Measurements from ENCODE around the gene NUDCD3.

The NUDCD3 gene

DNA sequence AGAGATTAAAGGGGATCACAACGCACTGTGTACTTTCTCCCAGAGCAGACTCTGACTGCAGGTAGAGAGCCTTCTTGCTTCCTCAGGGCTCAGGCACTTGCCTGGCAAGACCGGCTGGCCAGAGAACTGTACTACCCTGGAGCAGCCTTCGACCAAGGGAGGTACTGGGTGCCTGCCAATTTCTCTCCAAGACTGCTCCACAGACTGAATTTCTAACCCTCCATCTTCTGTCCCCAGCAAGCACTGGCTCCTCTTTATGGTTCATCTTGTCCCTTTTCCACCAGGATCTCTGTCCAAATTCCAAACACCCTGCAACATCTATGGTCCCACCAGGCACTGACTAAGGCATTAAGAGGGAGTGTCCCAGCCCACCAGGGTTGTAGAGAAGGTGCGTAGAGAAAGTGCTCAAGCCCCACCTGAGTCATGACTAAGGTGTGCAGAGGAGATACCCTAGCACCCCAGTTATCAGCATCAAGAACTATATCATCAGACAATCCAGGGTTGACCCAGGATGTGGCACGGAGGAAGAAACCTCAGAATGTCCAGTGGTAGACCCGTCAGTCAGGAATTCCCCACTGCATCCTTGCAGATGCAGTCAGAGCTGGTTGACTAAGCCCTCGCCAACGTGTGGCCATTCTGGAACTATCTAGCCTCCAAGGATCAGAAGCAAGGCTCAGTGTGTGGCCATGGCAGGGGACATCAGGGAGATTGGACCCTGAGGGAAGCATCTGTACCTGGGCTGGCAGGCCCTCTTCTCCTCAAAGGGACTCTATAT, 104.1 kb downstream of the NUDCD3 start:
- H3K4me3 ChIP-seq (ENCODE audit: low read depth, low read length), result no peak overlapping the region
- DNase-seq (ENCODE audit: low read depth), result no peak
- TF ChIP-seq CTCF (IDR thresholded peaks at IDR 0.05; ENCODE audit: low read depth, low read length, missing control alignments), result no peak

- TF ChIP-seq CTCF (IDR thresholded peaks at IDR 0.05; ENCODE audit: low read depth, low read length, missing control alignments), result no peak
- DNase-seq (ENCODE audit: low read depth), result no peak
- H3K4me3 ChIP-seq (ENCODE audit: low read depth, low read length), result no peak overlapping the region
Observed at GRCh38 chr7:44385434-44386138, 104.9 kb downstream of the NUDCD3 start.

- H3K4me3 ChIP-seq (ENCODE audit: low read depth, low read length), result no peak overlapping the region
- no peak for DNase-seq (ENCODE audit: low read depth)
- TF ChIP-seq CTCF (IDR thresholded peaks at IDR 0.05; ENCODE audit: low read depth, low read length, missing control alignments), result no peak
Observed at GRCh38 chr7:44384586-44385433, 105.6 kb downstream of the NUDCD3 start.

GRCh38 chr7:44383566-44383965, 106.9 kb downstream of the NUDCD3 start:
- DNase-seq (ENCODE audit: low read depth), result no peak
- H3K4me3 ChIP-seq (ENCODE audit: low read depth, low read length), result no peak overlapping the region
- no peak for TF ChIP-seq CTCF (IDR thresholded peaks at IDR 0.05; ENCODE audit: low read depth, low read length, missing control alignments)

- H3K4me3 ChIP-seq (ENCODE audit: low read depth, low read length), result no peak overlapping the region
- TF ChIP-seq CTCF (IDR thresholded peaks at IDR 0.05; ENCODE audit: low read depth, low read length, missing control alignments), result no peak
- DNase-seq (ENCODE audit: low read depth), result no peak
Observed at GRCh38 chr7:44382459-44383265, 107.8 kb downstream of the NUDCD3 start.

GRCh38 chr7:44381494-44382220, 108.8 kb downstream of the NUDCD3 start:
- TF ChIP-seq CTCF (IDR thresholded peaks at IDR 0.05; ENCODE audit: low read depth, low read length, missing control alignments), result no peak
- DNase-seq (ENCODE audit: low read depth), result no peak
- H3K4me3 ChIP-seq (ENCODE audit: low read depth, low read length), result no peak overlapping the region
